ENCODE results near the gene CACNG3.

DNA sequence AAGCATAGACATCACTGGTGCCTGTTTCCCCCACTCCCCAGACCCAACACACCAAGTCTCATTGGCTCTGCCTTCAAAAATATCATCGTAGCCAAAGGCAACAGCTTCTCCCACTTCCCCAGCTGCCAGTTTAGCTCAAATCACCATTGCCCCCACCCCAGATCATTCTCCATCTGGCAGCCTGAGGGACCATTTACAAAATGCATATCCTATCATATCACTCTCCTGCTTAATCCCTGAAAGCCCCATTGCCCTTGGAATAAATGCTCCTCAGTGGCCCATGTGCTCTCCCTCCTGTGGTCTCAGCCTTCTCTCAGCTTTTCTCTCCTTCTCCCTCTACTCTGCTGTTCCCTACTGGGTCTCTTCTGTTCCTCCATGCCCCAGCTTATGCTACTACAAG lies 68.3 kb downstream of the CACNG3 start:
- no peak for TF ChIP-seq POLR2AphosphoS5 (IDR thresholded peaks at IDR 0.05)
- TF ChIP-seq, protein P1, sequence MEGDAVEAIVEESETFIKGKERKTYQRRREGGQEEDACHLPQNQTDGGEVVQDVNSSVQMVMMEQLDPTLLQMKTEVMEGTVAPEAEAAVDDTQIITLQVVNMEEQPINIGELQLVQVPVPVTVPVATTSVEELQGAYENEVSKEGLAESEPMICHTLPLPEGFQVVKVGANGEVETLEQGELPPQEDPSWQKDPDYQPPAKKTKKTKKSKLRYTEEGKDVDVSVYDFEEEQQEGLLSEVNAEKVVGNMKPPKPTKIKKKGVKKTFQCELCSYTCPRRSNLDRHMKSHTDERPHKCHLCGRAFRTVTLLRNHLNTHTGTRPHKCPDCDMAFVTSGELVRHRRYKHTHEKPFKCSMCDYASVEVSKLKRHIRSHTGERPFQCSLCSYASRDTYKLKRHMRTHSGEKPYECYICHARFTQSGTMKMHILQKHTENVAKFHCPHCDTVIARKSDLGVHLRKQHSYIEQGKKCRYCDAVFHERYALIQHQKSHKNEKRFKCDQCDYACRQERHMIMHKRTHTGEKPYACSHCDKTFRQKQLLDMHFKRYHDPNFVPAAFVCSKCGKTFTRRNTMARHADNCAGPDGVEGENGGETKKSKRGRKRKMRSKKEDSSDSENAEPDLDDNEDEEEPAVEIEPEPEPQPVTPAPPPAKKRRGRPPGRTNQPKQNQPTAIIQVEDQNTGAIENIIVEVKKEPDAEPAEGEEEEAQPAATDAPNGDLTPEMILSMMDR (IDR thresholded peaks at IDR 0.05), result no peak
- TF ChIP-seq POLR2A (IDR thresholded peaks at IDR 0.05), result no peak
- no peak for TF ChIP-seq EP300 (IDR thresholded peaks at IDR 0.05)
